ENCODE results near the gene MMP25.

DNA sequence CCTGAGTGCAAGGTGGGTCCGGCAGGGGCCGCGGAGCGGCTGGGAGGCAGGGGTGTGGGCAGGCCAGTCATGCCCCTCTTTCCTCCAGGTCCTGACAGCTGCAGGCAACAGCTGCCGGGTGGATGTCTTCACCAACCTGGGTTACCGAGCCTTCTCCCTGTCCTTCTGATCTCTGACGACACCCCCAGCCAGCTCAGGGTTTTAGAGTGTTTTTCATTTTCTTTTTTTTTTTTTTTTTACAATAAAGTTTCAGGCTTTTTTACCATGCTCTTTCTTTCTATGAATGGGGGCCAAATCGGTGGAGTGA is 18.9 kb upstream of the MMP25 start:
- TF ChIP-seq, protein P1, sequence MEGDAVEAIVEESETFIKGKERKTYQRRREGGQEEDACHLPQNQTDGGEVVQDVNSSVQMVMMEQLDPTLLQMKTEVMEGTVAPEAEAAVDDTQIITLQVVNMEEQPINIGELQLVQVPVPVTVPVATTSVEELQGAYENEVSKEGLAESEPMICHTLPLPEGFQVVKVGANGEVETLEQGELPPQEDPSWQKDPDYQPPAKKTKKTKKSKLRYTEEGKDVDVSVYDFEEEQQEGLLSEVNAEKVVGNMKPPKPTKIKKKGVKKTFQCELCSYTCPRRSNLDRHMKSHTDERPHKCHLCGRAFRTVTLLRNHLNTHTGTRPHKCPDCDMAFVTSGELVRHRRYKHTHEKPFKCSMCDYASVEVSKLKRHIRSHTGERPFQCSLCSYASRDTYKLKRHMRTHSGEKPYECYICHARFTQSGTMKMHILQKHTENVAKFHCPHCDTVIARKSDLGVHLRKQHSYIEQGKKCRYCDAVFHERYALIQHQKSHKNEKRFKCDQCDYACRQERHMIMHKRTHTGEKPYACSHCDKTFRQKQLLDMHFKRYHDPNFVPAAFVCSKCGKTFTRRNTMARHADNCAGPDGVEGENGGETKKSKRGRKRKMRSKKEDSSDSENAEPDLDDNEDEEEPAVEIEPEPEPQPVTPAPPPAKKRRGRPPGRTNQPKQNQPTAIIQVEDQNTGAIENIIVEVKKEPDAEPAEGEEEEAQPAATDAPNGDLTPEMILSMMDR (IDR thresholded peaks at IDR 0.05): no peak
- TF ChIP-seq POLR2AphosphoS5 (IDR thresholded peaks at IDR 0.05) (no peak), POLR2A (IDR thresholded peaks at IDR 0.05) (no peak), EP300 (IDR thresholded peaks at IDR 0.05) (no peak)
